K562 (cell line): ENCODE data around the gene SESN2. TPM values are rescaled to one million over a fixed set of nuclear protein-coding genes. Genes with fewer than 3 reads are reported as not detected.

Source experiments
- ARID2 ChIP-seq: fragments of 450-650 bp; IDR thresholded peaks from 2 replicates; pipeline ENCODE4 v1.6.1; 2017; ENCODE audit warnings: antibody characterized with exemption, mild to moderate bottlenecking
- BACH1 ChIP-seq: fragments of 200-800 bp; sonication (Bioruptor generic); IDR thresholded peaks from 2 replicates; pipeline ENCODE4 v1.6.1; 2016; ENCODE audit warnings: missing genetic modification characterization, missing compliant biosample characterization
- CREM ChIP-seq: IDR thresholded peaks from 2 replicates; pipeline ENCODE4 v1.6.1; 2014; ENCODE audit warnings: antibody characterized with exemption, low read depth
- DACH1 ChIP-seq: fragments of 450-650 bp; IDR thresholded peaks from 2 replicates; pipeline ENCODE4 v1.6.1; 2018; ENCODE audit not compliant: partially characterized antibody
- ETV5 ChIP-seq: sonication (generic); formaldehyde crosslinking; IDR thresholded peaks from 2 replicates; pipeline ENCODE4 v1.4.0; 2020; ENCODE audit warnings: low read depth, mild to moderate bottlenecking, missing genetic modification reagents
- HDAC3 ChIP-seq: fragments of 450-650 bp; IDR thresholded peaks from 2 replicates; pipeline ENCODE4 v1.6.1; 2018; ENCODE audit warnings: borderline replicate concordance, mild to moderate bottlenecking, moderate library complexity; ENCODE audit not compliant: partially characterized antibody
- HNRNPH1 ChIP-seq: fragments of 200-400 bp; formaldehyde crosslinking; optimal IDR thresholded peaks from 2 replicates; pipeline ENCODE3; 2017; ENCODE audit warnings: low read depth, mild to moderate bottlenecking, low read length, moderate library complexity
- MECOM ChIP-seq: fragments of 250-450 bp; sonication (Bioruptor Pico); IDR thresholded peaks from 2 replicates; pipeline ENCODE4 v1.8.0; 2022; ENCODE audit warnings: inconsistent platforms
- NFXL1 ChIP-seq: fragments of 450-650 bp; formaldehyde crosslinking; IDR thresholded peaks from 2 replicates; pipeline ENCODE4 v1.4.0; 2021; ENCODE audit warnings: mild to moderate bottlenecking
- NUFIP1 ChIP-seq: fragments of 450-650 bp; IDR thresholded peaks from 2 replicates; pipeline ENCODE4 v1.6.1; 2018; ENCODE audit not compliant: partially characterized antibody
- PCBP1 ChIP-seq: fragments of 200-400 bp; formaldehyde crosslinking; IDR thresholded peaks from 2 replicates; pipeline ENCODE4 v1.6.1; 2018; ENCODE audit warnings: mild to moderate bottlenecking, low read depth, low read length; ENCODE audit not compliant: poor library complexity, severe bottlenecking
- POLR2AphosphoS5 ChIP-seq: IDR thresholded peaks from 2 replicates; pipeline ENCODE4 v1.6.1; 2011; ENCODE audit warnings: mild to moderate bottlenecking, low read depth, low read length, moderate library complexity; ENCODE audit not compliant: control insufficient read depth, insufficient read depth
- POLR3A ChIP-seq: IDR thresholded peaks from 2 replicates; pipeline ENCODE4 v1.6.1; 2011; ENCODE audit warnings: borderline replicate concordance, mild to moderate bottlenecking, moderate library complexity; ENCODE audit not compliant: insufficient read length, insufficient read depth; ENCODE audit errors: extremely low read depth
- SMARCA4 ChIP-seq: fragments of 450-650 bp; IDR thresholded peaks from 2 replicates; pipeline ENCODE4 v1.6.1; 2016
- TAF1 ChIP-seq: IDR thresholded peaks from 2 replicates; pipeline ENCODE4 v1.6.1; 2011; ENCODE audit warnings: mild to moderate bottlenecking, low read length, moderate library complexity; ENCODE audit not compliant: insufficient read depth, control insufficient read depth, severe bottlenecking; ENCODE audit errors: extremely low read depth
- ZNF263 ChIP-seq: sonication (generic); formaldehyde crosslinking; IDR thresholded peaks from 2 replicates; pipeline ENCODE4 v1.8.0; 2022; ENCODE audit warnings: mild to moderate bottlenecking, missing genetic modification reagents, borderline replicate concordance
- polyA plus RNA-seq, 8 experiments: library from polyadenylated mRNA; depleted of rRNA in 4 of 8; stranded (reverse) in 5 of 8; unstranded in 3 of 8; fragments of >200 nt; fragmentation: Nextera tagmentation in 2 of 8; fragmentation: Illumina TruSeq in 1 of 8; extraction: Ambion mirVana in 2 of 8; extraction: Trizol in 1 of 8; gene quantifications; 2 replicates each; pipeline versions ENCODE4 v1.2.1 to v1.2.3, GENCODE V29; 2011 to 2014; ENCODE audit warnings: inconsistent platforms in 1 of 8, missing spikeins in 1 of 8
- total RNA-seq, 7 experiments: library from RNA; depleted of rRNA in 6 of 7; stranded (reverse); fragments of >200 nt in 6 of 7; fragmentation: Illumina TruSeq in 2 of 7; extraction: Trizol in 2 of 7; gene quantifications; 2 replicates each; pipeline versions ENCODE4 v1.2.1 to v1.2.3, GENCODE V29; 2011 to 2021; ENCODE audit warnings: low replicate concordance in 1 of 7
- TF ChIP-seq, protein P1 (sequence below), 2 experiments: fragments of 450-650 bp; formaldehyde crosslinking in 1 of 2; IDR thresholded peaks; 2 replicates each; pipeline versions ENCODE4 v1.4.0 to v1.6.1; 2014 to 2020; ENCODE audit warnings: mild to moderate bottlenecking in 2 of 2, borderline replicate concordance in 1 of 2, low read depth in 1 of 2
- TF ChIP-seq, protein P2 (sequence below), 2 experiments: fragments of 450-650 bp; conservative IDR thresholded peaks; 2 replicates each; pipeline ENCODE4 v1.6.1; 2017; ENCODE audit warnings: mild to moderate bottlenecking in 2 of 2, moderate library complexity in 2 of 2

Gene SESN2
- total and polyA plus RNA-seq, 9 of the 15 experiments (the other 6 are each of a cell fraction or from before 2014, with no cell fraction given), result 3.7 to 71.3 (median 16.8) TPM

DNA sequence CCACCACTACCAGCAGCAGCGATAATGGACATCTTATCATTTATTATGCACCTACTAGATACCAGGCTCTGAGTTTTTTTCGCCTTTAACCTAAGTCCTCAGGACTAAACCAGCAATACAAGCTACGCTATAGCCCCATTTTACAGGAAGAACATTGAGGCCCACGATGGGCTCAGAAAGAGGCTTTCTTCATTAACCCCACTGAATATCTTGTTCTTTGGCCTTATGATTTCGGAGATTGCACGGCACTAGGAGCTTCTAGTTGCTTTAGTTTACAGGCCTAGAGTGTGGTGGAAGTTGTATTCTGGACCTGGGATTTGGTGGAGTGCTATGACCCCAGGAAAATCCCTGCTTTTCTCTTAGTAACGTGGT is 1.5 kb downstream of the SESN2 start (continued):
- TF ChIP-seq, protein P1, sequence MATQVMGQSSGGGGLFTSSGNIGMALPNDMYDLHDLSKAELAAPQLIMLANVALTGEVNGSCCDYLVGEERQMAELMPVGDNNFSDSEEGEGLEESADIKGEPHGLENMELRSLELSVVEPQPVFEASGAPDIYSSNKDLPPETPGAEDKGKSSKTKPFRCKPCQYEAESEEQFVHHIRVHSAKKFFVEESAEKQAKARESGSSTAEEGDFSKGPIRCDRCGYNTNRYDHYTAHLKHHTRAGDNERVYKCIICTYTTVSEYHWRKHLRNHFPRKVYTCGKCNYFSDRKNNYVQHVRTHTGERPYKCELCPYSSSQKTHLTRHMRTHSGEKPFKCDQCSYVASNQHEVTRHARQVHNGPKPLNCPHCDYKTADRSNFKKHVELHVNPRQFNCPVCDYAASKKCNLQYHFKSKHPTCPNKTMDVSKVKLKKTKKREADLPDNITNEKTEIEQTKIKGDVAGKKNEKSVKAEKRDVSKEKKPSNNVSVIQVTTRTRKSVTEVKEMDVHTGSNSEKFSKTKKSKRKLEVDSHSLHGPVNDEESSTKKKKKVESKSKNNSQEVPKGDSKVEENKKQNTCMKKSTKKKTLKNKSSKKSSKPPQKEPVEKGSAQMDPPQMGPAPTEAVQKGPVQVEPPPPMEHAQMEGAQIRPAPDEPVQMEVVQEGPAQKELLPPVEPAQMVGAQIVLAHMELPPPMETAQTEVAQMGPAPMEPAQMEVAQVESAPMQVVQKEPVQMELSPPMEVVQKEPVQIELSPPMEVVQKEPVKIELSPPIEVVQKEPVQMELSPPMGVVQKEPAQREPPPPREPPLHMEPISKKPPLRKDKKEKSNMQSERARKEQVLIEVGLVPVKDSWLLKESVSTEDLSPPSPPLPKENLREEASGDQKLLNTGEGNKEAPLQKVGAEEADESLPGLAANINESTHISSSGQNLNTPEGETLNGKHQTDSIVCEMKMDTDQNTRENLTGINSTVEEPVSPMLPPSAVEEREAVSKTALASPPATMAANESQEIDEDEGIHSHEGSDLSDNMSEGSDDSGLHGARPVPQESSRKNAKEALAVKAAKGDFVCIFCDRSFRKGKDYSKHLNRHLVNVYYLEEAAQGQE (IDR thresholded peaks at IDR 0.05; ENCODE audit: borderline replicate concordance), result no peak
- TF ChIP-seq, protein P1 (CRISPR knock-in tag; IDR thresholded peaks at IDR 0.05; ENCODE audit: low read depth), result no peak
- TF ChIP-seq HDAC3 (no peak), ZNF263 (CRISPR knock-in tag) (no peak), BACH1 (tag) (no peak), ETV5 (no peak), NUFIP1 (no peak), DACH1 (no peak), HNRNPH1 (no peak), POLR2AphosphoS5 (peak; percentile 29; the same call in 1 of the 2 replicates), PCBP1 (no peak), MECOM (CRISPR knock-in tag) (no peak), NFXL1 (CRISPR knock-in tag) (no peak), TAF1 (no peak), SMARCA4 (no peak), POLR3A (no peak), CREM (no peak), ARID2 (no peak)
- TF ChIP-seq, protein P2, sequence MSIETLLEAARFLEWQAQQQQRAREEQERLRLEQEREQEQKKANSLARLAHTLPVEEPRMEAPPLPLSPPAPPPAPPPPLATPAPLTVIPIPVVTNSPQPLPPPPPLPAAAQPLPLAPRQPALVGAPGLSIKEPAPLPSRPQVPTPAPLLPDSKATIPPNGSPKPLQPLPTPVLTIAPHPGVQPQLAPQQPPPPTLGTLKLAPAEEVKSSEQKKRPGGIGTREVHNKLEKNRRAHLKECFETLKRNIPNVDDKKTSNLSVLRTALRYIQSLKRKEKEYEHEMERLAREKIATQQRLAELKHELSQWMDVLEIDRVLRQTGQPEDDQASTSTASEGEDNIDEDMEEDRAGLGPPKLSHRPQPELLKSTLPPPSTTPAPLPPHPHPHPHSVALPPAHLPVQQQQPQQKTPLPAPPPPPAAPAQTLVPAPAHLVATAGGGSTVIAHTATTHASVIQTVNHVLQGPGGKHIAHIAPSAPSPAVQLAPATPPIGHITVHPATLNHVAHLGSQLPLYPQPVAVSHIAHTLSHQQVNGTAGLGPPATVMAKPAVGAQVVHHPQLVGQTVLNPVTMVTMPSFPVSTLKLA (conservative IDR thresholded peaks at IDR 0.05), result no peak
